Stimulated activated CD8-positive, alpha-beta memory T cell treated with anti-CD3 and anti-CD28 coated beads, Interleukin-15, amount 100 ng/mL, for 4 hours (primary cell): Measurements from ENCODE around the gene BOD1L1.

Source experiments
- DNase-seq, 2 donors: peaks; one replicate each; pipeline ENCODE4 v3.0.0-alpha.2; 2020; ENCODE audit warnings: low read depth in 2 of 2

Gene BOD1L1

DNA sequence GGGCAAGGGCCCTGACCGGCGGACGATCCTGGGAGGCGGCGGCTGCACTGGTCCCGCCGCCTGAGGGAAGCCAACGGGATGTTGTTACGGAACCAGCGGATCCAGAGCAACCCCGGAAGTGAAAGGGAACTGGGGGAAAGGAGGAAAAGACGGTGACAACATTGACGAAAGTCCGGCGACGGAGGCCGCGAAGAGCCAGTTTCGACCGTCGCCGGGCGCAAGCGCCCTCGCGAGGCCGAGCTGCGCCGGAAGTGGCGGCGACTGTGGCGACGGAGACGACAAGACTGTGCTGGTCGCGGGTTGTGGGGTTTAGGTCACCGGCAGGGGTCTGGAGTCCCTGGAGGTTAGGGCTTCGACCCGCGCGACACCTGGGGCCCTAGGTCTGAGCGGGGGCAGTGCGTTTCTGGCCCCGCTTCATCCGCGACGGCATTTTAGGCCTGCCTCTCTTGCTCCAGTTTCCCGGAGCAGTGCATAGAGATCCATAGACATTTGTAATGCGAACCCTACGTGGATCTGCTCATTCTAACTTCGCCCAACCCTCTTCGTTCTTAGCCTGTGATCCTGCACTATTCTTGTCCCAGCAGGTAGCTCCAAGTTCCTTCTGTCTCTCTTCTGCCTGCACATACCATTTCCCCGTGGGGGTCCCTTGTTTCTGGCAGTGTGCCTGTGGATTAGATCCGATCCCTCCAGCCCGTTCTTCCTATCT, at the start of gene BOD1L1:
TSS of gene BOD1L1 (minus strand) at position 120 of the 706 bp plus-strand sequence. CDS start 138 bp downstream, outside the sequence.
- DNase-seq = peak; percentile 51 to 67

DNA sequence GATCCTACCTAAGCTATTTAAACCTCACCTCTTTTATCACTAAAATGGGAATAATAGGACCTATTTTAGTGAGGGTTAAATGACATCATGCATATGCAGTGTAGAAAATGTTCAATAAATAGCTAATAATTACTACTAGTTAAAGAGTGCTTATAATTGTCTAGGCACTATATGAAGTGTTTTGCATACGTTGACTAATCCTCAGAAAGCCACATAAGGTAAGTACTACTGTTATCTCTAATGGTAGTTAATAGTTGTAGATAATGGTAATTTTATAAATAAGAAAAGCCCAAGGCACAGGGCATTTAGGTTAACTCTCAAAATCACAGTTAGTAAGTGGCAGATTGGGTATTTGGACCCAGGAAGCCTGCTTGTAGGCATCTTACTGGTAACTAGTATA, 47.4 kb upstream of the BOD1L1 start:
- DNase-seq = no peak

DNA sequence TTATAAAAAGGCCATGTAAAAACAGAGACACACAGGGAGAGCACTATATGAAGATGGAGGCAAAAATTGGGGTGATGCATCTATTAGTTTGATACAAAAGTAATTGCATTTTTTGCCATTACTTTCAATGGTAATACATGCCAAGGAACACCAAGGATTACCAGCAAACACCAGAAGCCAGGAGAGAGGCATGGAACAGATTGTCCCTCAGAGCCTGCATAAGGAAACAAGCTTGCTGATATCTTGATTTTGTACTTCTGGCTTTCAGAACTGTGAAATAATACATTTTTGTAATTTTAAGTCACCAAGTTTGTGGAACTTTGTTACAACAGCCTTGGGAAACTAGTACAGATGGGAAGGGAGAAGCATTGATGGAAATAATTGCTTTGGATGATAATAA, 45.6 kb upstream of the BOD1L1 start:
- DNase-seq = no peak

DNA sequence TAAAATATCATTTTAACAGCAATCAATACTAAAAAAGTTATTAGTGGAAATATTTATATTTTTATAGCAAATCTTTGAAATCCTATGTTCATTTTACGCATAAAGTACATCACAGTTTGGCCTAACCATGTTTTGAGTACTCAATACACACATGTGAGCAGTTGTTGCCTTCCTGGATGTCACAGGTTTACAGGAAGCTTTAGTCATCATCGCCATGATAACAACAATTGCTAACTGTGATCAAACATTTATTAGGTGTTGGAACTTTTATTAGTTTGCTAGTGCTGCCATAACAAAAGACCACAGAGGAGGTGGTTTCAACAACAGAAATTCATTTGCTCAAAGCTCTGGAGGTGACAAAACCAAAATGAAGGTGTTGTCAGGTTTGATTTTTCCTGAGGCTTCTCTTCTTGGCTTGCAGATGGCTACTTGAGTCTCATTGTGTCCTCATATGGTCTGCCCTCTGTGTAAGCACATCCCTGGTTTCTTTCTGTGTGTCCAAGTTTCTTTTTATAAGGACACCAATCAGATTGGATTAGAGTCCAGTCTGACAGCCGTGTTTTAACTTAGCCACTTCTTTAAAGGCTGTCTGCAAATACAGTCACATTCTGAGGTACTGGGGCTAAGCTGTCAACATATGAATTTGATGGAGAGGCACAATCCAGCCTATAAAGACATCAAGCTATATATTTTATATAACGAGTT, 43.1 kb upstream of the BOD1L1 start:
- no peak for DNase-seq

DNA sequence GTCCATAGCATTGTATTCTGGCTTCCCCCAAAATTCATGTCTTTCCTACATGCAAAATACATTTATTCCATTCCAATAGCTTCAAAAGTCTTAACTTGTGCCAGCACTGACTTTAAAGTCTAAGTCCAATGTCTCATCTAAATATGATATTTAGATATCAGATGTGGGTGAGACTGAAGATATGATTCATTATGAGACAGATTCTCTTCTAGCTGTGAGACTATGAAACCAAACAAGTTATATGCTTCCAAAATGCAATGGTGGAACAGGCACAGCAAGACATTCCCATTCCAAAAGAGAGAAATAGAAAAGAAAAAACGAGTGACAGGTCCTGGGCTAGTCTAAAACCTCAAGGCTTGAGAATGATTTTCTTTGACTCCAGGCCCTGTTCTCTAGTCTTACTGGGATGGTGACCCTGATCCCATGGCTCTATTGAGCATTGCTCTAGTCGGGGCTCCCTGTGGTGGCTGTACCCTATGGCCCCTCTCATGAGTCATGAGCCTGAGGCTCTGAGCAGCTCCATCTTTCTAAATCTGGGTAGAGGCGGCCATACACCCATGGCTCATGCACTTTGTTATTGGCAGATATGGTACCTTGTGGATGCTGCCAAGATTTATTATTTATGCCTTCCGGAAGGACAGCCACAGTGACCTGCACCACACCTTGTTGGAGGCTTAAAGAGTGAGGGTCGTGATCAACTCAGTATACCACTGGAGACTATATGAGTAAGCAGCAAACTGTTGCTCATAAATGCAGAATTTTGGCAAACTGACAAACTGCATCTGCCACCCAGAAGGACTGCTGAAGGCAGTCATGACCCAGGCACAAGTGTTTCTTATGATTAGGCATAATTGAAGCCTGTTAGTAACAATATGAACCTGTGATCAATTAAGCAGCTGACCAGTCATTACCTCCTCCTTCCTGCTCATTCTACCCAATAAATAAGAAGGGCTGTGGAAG, 38.5 kb upstream of the BOD1L1 start:
- DNase-seq = no peak

DNA sequence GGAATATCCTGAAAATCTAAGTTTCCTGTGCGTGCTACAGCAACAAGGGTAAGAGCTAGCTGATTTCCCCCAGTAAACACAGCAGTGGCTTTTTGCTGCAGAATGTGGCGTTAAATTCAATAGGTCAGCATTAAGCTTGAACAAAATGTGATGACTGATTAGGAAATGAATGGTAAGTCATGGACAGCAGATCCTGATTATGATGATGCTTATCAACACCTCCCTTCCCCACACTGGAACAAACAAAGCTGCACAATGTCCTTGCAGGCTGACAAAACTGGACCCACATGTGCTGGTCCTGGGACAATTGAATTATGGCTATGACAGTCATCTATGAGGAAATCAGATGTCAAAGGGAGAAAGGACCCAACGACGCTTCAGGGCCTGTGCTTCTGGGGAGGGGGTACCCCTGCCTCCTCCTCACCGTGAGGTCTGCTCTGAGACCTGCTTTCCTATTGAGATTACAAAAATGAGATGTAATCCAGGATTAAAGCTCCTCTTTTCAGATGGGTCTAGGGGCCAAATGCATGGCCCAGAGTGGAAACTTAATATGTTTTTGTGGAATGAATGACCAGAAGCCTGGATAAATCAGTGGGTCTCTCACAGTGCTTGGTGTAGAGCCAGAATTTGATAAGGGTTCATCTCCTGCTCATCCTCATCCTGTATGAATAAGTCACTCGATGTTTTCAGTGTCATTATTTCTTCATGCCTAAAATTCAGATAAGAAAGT, 32.0 kb upstream of the BOD1L1 start:
- no peak for DNase-seq

DNA sequence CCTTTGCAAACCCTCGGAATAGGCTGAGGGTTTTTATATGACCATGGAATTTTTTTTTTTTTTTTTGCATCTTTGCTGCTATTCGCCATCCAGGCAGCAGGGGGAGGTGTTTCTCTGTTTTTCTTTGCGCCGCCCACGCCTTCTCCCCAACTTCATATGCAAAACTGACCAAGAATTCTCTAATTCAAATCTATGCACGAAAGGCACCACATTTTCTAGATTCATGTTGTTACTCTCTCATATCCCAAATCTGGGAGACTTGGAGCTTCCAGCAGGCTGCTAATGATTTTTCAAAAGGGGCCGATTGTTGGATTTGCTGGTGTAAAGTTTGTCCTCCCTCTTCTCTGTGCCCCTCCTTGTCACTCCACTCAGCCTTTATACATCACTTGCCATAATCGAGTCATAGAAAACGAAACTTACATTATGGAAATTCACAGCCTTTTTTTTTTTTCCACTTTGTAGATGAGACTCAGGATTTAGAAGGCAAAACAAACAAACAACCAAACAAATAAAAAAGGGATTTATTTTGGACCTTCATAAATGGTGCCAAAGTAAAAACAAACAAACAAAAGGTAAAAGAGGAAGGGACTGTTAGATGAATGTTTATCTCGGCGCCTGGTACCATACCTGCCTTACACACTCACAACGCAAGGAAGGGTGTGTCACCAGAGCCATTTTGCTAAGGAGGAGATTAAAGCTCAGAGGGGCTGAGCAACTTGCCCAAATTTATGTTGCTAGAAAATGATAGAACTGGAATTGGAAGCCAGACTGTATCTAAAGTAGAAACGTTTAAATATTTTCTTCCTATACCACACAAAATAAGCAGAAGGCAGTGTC, 29.3 kb upstream of the BOD1L1 start:
- DNase-seq = peak; percentile 5 to 45

DNA sequence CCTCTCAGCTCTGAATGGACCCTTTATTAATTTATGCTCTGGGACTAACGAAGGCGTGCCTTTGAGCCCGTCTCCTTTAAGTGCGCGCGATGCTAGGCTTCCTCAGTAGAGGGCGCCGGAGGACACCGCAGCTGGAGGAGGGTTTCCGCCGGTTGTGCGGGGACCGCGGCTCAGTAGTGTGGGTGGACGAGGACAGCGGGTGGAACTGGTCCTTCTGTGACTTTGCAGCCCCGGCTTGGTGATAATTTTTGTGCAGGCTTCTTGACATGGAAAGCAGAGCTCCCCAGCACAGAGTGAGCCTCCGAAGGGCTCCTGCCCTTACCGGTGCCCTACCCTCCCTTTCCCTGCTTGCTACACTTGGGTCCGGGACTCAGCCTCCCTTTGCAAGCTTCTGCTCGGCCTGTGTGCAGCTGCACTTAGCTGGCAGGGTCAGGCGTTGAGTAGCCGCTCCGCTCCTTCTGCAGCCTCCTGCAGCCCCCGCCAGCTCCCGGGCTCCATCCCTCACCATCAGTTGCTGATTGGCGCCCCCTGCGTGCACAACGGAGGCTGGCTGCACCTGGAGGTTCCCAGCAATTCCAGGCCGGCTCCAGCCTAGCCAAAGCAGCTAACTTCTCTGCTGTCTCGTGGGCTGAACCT, 26.8 kb upstream of the BOD1L1 start:
- DNase-seq = peak; percentile 44 to 53

DNA sequence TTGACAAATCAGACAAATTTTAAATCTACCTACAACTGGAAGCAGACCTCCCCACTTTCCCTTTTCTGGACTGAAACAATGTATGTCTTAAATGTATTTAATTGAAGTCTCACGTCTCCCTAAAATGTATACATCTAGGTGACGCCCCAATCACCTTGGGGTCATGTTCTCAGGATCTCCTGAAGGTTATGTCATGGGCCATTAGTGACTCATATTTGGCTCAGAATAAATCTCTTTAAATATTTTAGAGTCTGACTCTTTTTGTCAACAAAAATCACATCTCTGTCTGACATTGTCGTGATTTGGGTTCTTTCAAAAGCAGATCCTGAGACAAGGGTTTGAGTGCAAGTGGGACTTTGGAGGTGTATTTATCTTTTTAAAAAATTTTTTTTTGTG, 26.2 kb upstream of the BOD1L1 start:
- no peak for DNase-seq

DNA sequence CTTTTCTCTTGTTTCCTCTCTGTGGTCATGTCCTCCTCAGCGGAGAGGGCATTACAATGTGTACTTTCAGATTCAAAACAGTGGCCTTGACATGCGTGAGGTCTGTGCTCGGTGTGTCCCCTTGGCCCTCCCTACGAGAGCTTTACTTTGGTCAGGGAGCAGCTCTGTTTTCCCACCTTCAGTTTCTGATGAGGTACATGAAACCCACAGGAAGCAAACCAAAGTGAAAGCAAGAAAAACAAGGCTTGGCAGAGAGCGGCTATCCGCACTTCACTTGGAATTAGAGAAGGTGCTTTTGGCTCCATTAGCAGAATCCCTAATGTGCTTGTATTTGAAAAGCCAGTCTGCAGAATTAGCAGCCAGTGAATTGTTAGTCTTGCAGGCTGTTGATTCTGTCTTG, 19.5 kb upstream of the BOD1L1 start:
- no peak for DNase-seq

DNA sequence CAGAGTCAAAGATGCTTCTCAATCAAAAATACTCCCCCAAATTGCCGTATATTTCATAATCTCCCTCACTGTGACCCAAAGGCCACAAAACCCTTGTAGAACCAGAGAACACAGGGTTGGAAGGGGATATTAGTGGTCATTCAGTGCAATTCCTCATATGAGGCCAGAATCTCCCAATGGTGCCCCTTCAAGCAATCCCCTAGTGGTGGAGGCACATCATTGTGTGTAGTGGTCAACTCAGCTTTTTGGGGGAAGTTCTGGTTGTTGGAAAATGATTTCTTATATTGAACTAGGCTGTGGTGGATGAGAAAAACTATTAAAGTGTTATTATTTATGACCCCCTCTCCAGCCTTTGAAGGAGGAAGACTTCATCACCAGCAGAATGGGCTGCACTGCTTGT, 17.6 kb upstream of the BOD1L1 start:
- no peak for DNase-seq

DNA sequence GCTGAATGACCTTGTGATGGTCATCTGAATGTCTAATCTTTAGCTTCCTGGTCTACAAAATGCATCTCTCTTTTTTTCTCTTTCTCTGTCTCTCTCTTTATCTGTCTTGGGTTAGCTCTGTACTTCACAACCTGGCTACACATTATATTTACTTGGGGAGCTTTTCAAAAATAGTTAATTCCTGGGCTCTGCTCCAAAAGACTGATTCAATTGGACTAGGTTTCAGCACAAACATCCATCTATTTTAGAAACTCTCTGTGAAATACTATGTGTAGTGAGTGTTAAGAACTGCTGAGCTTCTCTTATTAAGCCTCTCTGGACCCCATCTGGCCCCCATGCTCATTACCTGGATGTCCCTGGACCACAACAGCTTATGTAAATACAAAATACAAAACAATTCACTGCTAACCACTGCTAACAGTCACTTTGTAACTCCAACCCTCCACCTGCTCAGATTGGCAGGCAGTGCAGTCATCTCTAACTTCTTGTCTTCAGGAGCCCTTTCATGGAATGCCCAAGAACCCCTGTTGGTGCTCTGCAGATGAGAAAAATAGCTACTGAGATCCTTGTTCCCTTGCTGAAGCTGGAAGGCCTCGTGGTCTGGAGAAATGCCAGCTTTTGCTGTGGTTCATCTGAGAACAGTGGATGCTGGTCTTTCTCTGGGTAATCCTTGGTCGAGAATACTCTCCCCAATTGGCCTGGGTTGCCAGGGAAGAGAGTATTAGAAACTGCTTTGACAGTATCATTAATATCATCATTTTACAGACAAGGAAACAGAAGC, 14.8 kb upstream of the BOD1L1 start:
- no peak for DNase-seq

DNA sequence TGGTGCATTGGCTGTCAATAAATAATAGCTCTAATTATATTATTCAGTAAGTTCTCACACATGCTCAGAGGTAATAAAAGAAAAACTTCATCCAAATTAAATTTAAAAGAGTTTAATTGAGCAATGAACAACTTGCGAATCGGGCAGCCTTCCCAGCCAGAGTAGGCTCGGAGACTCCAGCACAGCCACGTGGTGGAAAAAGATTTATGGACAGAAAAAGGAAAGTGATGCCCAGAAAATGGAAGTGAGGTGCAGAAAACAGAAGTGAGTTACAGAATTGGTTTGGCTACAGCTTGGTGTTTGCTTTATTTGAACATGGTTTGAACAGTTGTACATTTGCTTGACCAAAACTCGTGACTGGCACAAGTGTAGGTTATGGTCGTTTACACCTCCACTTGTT, 13.6 kb upstream of the BOD1L1 start:
- DNase-seq = no peak

DNA sequence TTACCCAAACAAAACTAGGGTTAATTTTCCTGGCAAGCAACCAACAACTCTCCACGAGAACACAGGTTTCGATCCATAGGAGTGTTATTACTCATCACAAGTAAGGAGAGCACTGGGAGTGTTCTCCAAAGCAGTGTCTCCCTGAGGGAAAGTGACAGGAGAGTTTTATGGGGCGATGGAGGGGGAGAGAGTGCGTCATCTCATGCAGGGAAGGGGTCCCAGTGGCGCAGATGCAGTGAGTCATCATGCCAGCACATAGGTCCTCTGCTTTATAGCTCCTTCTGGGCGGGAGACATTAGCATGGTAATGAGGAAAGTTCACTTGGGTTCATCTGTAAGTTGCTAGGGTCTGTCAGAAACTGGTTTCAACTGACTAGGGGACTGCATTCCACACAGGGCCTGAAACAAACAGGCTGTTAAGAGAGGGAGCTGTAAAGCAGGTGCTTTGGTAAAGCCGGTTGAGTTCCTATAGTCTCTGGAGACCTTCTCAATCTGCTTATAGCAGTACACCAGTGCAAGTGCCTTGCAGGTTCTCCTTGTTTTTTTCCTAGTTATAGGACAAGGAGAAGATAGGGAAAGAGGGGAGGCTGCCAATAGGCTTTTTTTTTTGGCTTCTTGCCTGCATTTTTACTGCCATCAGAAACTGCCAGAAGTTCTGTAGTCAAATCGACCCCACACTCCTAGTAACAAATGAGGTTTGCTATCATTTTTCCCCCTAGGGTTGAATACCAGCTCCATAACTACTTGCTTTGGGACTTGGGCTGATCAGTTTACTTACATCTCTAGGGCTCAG, 12.8 kb upstream of the BOD1L1 start:
- DNase-seq = no peak

DNA sequence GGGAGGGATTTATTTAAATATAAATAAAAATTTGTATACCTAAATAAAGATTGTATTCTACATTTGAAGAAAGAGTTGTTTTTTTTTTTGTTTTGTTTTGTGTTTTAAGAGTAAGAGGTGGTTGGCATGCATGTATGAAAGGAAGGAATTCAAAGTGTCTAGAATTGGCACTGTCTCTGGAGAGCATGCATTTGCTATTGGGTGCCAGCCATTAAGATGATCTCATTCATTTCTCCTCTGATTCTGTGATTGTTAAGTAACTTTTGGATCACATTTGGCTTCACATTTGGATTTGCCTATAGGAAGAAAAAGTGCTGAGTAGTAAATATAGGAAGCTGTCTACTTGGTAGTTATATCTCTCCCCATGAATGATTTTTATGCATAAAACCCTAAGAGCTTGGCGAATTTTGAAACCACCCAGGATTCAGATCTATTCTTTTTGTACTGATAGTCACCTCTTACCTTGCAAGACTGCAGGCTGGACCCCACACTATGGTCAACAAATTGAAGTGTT, 7.8 kb upstream of the BOD1L1 start:
- DNase-seq = no peak

DNA sequence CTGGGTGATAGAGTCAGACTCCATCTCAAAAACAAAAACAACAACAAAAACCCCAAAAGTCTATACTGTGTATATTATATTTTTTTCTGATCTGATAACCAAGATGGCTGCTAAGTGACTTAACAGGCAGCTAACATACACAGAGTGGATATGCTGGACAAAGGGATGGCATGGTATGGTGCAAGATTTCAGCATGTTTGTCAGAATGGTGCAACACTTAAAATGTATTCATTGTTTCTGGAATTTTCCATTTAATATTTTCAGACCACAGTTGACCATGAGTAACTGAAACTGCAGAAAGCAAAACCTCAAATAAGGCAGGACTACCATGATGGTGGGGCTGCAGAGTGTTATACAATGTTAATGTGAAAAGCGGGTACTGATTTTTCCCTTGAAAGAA, 6.1 kb upstream of the BOD1L1 start:
- no peak for DNase-seq

DNA sequence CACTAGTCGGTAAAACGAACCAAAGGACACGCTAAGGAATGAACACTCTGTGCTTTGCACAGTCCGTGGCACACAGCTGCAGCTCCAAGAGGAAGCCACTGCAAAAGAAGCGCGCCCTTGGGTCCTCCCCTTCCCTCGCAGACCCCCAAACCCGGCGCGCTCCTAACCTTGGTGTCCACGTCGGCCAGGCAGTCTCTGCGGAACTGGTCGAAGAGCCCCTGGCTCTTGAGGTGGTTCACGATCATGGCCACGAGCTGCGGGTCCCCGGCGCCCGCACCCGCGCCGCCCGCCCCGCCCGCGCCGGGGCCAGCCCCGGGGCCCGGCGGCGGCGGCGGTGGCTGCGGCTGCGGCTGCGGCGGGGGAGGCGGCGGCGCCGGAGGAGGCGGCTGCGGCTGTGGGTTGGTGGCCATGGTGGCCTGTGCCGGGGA, 333 bp downstream of the BOD1L1 start:
- peak in 1 of 2 donors; percentile 4 for DNase-seq

DNA sequence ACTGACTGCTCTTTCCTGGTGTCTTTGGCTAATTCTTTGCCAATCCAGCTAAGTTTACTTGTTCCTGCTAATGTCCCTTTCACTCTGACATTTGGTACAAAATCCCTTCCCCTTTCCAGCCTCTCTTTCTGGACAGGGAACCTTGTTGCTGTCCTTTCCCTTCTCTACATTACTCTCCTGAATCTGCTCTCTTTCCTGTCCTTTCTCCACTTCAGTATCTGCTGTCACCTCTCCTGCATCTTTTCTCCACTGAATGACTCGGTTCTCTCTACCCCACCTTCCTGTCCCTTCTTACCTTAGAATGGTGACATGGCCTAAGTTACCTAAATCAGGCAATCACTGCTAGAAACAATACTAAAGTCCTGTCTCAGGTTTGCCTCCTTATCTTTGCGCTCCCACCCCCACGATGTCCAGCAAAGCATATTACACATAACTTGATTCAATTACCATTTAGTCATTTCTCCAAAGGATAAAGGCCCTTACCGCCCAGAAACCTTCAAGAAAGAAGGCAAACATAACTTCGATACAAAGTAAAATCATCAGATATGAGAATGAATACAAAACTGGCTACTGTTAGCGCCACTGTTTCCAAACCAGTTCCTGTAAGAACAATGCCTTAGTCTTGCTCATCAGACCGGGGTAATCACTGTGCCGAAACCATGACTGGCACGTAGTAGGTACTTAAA, 890 bp downstream of the BOD1L1 start:
- no peak for DNase-seq
